ENCODE data around the gene PAQR7.

The PAQR7 gene

GRCh38 chr1:25873120-25873519, 2.4 kb downstream of the PAQR7 start:
- Histone ChIP-seq H3K79me2 (ENCODE audit: control insufficient read depth, low read length) (no peaks in the 10 kb centered on the region), H3K4me2 (ENCODE audit: low read length) (peak overlapping the region; percentile 39), H3K9me3 (ENCODE audit: control insufficient read depth, insufficient read depth, low read length) (no peaks in the 10 kb centered on the region), H3F3A (ENCODE audit: control insufficient read depth, insufficient read depth) (peaks cover 10% of the 10 kb centered on the region), H3K4me3 (ENCODE audit: low read length) (no peak overlapping the region), H3K27me3 (ENCODE audit: control insufficient read depth, low read length) (peaks cover 25% of the 10 kb centered on the region), H3K4me1 (ENCODE audit: control insufficient read depth, low read length) (peaks cover 54% of the 10 kb centered on the region), H3K27ac (ENCODE audit: low read depth, low read length) (no peak overlapping the region), H3K9me2 (replicated peaks; ENCODE audit: control insufficient read depth, low read length) (no peaks in the 10 kb centered on the region), H4K20me1 (ENCODE audit: control insufficient read depth, insufficient read depth, low read depth, low read length) (no peaks in the 10 kb centered on the region), H3K36me3 (ENCODE audit: control insufficient read depth, low read length) (no peaks in the 10 kb centered on the region)
- TF ChIP-seq EZH2phosphoT487 (IDR thresholded peaks at IDR 0.05; ENCODE audit: borderline replicate concordance, low read length) (no peak), CTCF (IDR thresholded peaks at IDR 0.05; ENCODE audit: low read depth, low read length, poor library complexity, severe bottlenecking) (no peak)

GRCh38 chr1:25872713-25873112, 2.8 kb downstream of the PAQR7 start:
- H3K4me2 ChIP-seq (ENCODE audit: low read length), result peak overlapping the region; percentile 39
- TF ChIP-seq EZH2phosphoT487 (IDR thresholded peaks at IDR 0.05; ENCODE audit: borderline replicate concordance, low read length) (no peak), CTCF (IDR thresholded peaks at IDR 0.05; ENCODE audit: low read depth, low read length, poor library complexity, severe bottlenecking) (no peak)

GRCh38 chr1:25871704-25872494, 3.6 kb downstream of the PAQR7 start:
- Histone ChIP-seq H3K79me2 (ENCODE audit: control insufficient read depth, low read length) (no peaks in the 10 kb centered on the region), H3K9me2 (replicated peaks; ENCODE audit: control insufficient read depth, low read length) (no peaks in the 10 kb centered on the region), H4K20me1 (ENCODE audit: control insufficient read depth, insufficient read depth, low read depth, low read length) (no peaks in the 10 kb centered on the region), H3F3A (ENCODE audit: control insufficient read depth, insufficient read depth) (peaks cover 9% of the 10 kb centered on the region), H3K4me2 (ENCODE audit: low read length) (peak overlapping the region; percentile 10; the same call in 1 of the 2 replicates), H3K36me3 (ENCODE audit: control insufficient read depth, low read length) (no peaks in the 10 kb centered on the region), H3K9me3 (ENCODE audit: control insufficient read depth, insufficient read depth, low read length) (no peaks in the 10 kb centered on the region), H3K4me1 (ENCODE audit: control insufficient read depth, low read length) (peaks cover 54% of the 10 kb centered on the region), H3K4me3 (ENCODE audit: low read length) (no peak overlapping the region), H3K27me3 (ENCODE audit: control insufficient read depth, low read length) (peaks cover 19% of the 10 kb centered on the region), H3K27ac (ENCODE audit: low read depth, low read length) (no peak overlapping the region)
- TF ChIP-seq CTCF (IDR thresholded peaks at IDR 0.05; ENCODE audit: low read depth, low read length, poor library complexity, severe bottlenecking), result no peak
- TF ChIP-seq EZH2phosphoT487 (IDR thresholded peaks at IDR 0.05; ENCODE audit: borderline replicate concordance, low read length), result no peak

More at GRCh38 chr1:25872713-25873112, 2.8 kb downstream of the PAQR7 start:
- Histone ChIP-seq H3K9me3 (ENCODE audit: control insufficient read depth, insufficient read depth, low read length) (no peaks in the 10 kb centered on the region), H3F3A (ENCODE audit: control insufficient read depth, insufficient read depth) (peaks cover 10% of the 10 kb centered on the region), H3K36me3 (ENCODE audit: control insufficient read depth, low read length) (no peaks in the 10 kb centered on the region), H3K79me2 (ENCODE audit: control insufficient read depth, low read length) (no peaks in the 10 kb centered on the region), H3K27me3 (ENCODE audit: control insufficient read depth, low read length) (peaks cover 25% of the 10 kb centered on the region), H3K4me1 (ENCODE audit: control insufficient read depth, low read length) (peaks cover 54% of the 10 kb centered on the region), H3K27ac (ENCODE audit: low read depth, low read length) (no peak overlapping the region), H3K4me3 (ENCODE audit: low read length) (no peak overlapping the region), H3K9me2 (replicated peaks; ENCODE audit: control insufficient read depth, low read length) (no peaks in the 10 kb centered on the region), H4K20me1 (ENCODE audit: control insufficient read depth, insufficient read depth, low read depth, low read length) (no peaks in the 10 kb centered on the region)

Measured in DOHH2 (cell line).